Measurements from ENCODE around the gene IPP.
A peak's percentile ranks its signal among the peaks of the same experiment; 100 is the strongest.

IPP gene

DNA sequence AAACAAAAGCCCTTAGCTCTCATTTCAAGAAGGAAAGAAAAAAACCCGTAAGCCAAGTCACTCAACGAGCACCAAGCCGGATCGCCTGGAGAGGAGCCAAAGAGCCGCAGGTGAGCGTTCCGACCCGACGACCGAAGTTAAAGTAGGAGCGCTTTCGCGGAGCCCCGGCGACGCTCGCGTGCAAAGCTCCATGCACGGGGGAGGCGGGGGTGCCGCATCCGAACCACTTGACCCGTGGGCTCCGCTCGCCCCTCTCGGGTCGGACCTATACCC is 64.5 kb downstream of the IPP start:
- H3K4me1 ChIP-seq (ENCODE audit: control insufficient read depth in 1 of 2, insufficient read depth in 1 of 2, low read depth in 1 of 2, low read length in 1 of 2) = peaks cover 46 to 48% of the 10 kb centered on the region in 2 experiments

GRCh38 chr1:45685308-45686014 is 65.0 kb downstream of the IPP start:
- Histone ChIP-seq H3K36me3 (no peaks in the 10 kb centered on the region), H3K4me1 (ENCODE audit: control insufficient read depth in 1 of 2, insufficient read depth in 1 of 2, low read depth in 1 of 2, low read length in 1 of 2) (peaks cover 49 to 50% of the 10 kb centered on the region in 2 experiments), H3K9me3 (no peaks in the 10 kb centered on the region), H3K4me3 (ENCODE audit: low read depth in 1 of 2, low read length in 1 of 2) (peak overlapping the region; percentile 86 to 95), H3K27ac (peak overlapping the region; percentile 93), H3K27me3 (no peaks in the 10 kb centered on the region)
- TF ChIP-seq, protein P1, sequence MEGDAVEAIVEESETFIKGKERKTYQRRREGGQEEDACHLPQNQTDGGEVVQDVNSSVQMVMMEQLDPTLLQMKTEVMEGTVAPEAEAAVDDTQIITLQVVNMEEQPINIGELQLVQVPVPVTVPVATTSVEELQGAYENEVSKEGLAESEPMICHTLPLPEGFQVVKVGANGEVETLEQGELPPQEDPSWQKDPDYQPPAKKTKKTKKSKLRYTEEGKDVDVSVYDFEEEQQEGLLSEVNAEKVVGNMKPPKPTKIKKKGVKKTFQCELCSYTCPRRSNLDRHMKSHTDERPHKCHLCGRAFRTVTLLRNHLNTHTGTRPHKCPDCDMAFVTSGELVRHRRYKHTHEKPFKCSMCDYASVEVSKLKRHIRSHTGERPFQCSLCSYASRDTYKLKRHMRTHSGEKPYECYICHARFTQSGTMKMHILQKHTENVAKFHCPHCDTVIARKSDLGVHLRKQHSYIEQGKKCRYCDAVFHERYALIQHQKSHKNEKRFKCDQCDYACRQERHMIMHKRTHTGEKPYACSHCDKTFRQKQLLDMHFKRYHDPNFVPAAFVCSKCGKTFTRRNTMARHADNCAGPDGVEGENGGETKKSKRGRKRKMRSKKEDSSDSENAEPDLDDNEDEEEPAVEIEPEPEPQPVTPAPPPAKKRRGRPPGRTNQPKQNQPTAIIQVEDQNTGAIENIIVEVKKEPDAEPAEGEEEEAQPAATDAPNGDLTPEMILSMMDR (IDR thresholded peaks at IDR 0.05) = no peak

More for the DNA sequence above, 64.5 kb downstream of the IPP start:
- Histone ChIP-seq H3K4me3 (ENCODE audit: low read depth in 1 of 2, low read length in 1 of 2) (peak overlapping the region; percentile 86 to 95), H3K27me3 (no peaks in the 10 kb centered on the region), H3K36me3 (peaks cover 2% of the 10 kb centered on the region), H3K9me3 (no peaks in the 10 kb centered on the region), H3K27ac (peak overlapping the region; percentile 93)
- TF ChIP-seq, protein P1 (IDR thresholded peaks at IDR 0.05) = no peak

GRCh38 chr1:45684402-45684801 is 66.1 kb downstream of the IPP start:
- Histone ChIP-seq H3K4me1 (ENCODE audit: control insufficient read depth in 1 of 2, insufficient read depth in 1 of 2, low read depth in 1 of 2, low read length in 1 of 2) (peaks cover 52% of the 10 kb centered on the region in 2 experiments), H3K36me3 (no peaks in the 10 kb centered on the region), H3K4me3 (ENCODE audit: low read depth in 1 of 2, low read length in 1 of 2) (peak overlapping the region; percentile 86 to 95), H3K27me3 (no peaks in the 10 kb centered on the region), H3K9me3 (no peaks in the 10 kb centered on the region), H3K27ac (peak overlapping the region; percentile 93)
- TF ChIP-seq, protein P1 (IDR thresholded peaks at IDR 0.05) = no peak

- Histone ChIP-seq H3K27ac (peak overlapping the region; percentile 28), H3K27me3 (no peaks in the 10 kb centered on the region), H3K36me3 (no peaks in the 10 kb centered on the region), H3K9me3 (no peaks in the 10 kb centered on the region), H3K4me1 (ENCODE audit: control insufficient read depth in 1 of 2, insufficient read depth in 1 of 2, low read depth in 1 of 2, low read length in 1 of 2) (peaks cover 47 to 52% of the 10 kb centered on the region in 2 experiments), H3K4me3 (ENCODE audit: low read depth in 1 of 2, low read length in 1 of 2) (no peak overlapping the region)
- TF ChIP-seq, protein P1 (IDR thresholded peaks at IDR 0.05) = no peak
Measured at GRCh38 chr1:45682942-45683341, 67.5 kb downstream of the IPP start.

GRCh38 chr1:45679123-45679522 is 71.3 kb downstream of the IPP start:
- H3K36me3 ChIP-seq = peaks cover 5% of the 10 kb centered on the region
- TF ChIP-seq, protein P1 (IDR thresholded peaks at IDR 0.05) = no peak
- no peaks in the 10 kb centered on the region for H3K27me3 ChIP-seq
- peaks cover 39 to 51% of the 10 kb centered on the region in 2 experiments for H3K4me1 ChIP-seq (ENCODE audit: control insufficient read depth in 1 of 2, insufficient read depth in 1 of 2, low read depth in 1 of 2, low read length in 1 of 2)
- H3K4me3 ChIP-seq (ENCODE audit: low read depth in 1 of 2, low read length in 1 of 2) = no peak overlapping the region
- peak overlapping the region; percentile 53 for H3K27ac ChIP-seq
- no peaks in the 10 kb centered on the region for H3K9me3 ChIP-seq
